Calu3 (cell line): ENCODE results near the gene PTAFR. TPM values are rescaled to one million over a fixed set of nuclear protein-coding genes. Genes with fewer than 3 reads are reported as not detected.

Experiments used
- BruUV-seq: library from RNA; stranded (reverse); fragments of 400-500 nt; replicated peaks from 2 replicates; lab custom pipeline; 2021; lab: Mats Ljungman, UMichigan
- CTCF ChIA-PET: fragments of 300-600 bp; sonication (Branson Sonifier 250); formaldehyde crosslinking; loops from one replicate; lab custom pipeline; 2022; ENCODE audit warnings: antibody characterized with exemption; lab: Charles Lee
- DNase-seq: peaks from one replicate; pipeline ENCODE4 v3.0.0; 2022
- H3K27ac Mint-ChIP-seq: one replicate; pipeline ENCODE4 v1.8.0; 2022; ENCODE audit warnings: mixed read lengths; ENCODE audit not compliant: unreplicated experiment
- H3K27me3 Mint-ChIP-seq: one replicate; pipeline ENCODE4 v1.8.0; 2022; ENCODE audit warnings: mixed read lengths; ENCODE audit not compliant: unreplicated experiment
- H3K36me3 Mint-ChIP-seq: one replicate; pipeline ENCODE4 v1.8.0; 2022; ENCODE audit warnings: mild to moderate bottlenecking, moderate library complexity, mixed read lengths; ENCODE audit not compliant: insufficient read depth, unreplicated experiment
- H3K4me1 Mint-ChIP-seq: one replicate; pipeline ENCODE4 v1.8.0; 2022; ENCODE audit warnings: mild to moderate bottlenecking, low read depth, mixed read lengths; ENCODE audit not compliant: unreplicated experiment
- H3K4me3 Mint-ChIP-seq: one replicate; pipeline ENCODE4 v1.8.0; 2022; ENCODE audit warnings: mild to moderate bottlenecking, low read depth, moderate library complexity, mixed read lengths; ENCODE audit not compliant: unreplicated experiment
- H3K9me3 Mint-ChIP-seq: one replicate; pipeline ENCODE4 v1.8.0; 2022; ENCODE audit warnings: low read depth, mixed read lengths; ENCODE audit not compliant: unreplicated experiment
- intact Hi-C: fragments of 100-400 bp; cut with micrococcal nuclease; formaldehyde crosslinking; loops from one replicate; pipeline ENCODE4 v1.10.0; 2022; ENCODE audit not compliant: unreplicated experiment
- total RNA-seq: library from RNA; stranded (reverse); gene quantifications from 2 replicates; pipeline ENCODE4 v1.2.3, GENCODE V29; 2022
- TF ChIP-seq, protein P1 (sequence below): fragments of 200-600 bp; IDR thresholded peaks from one replicate; pipeline ENCODE4 v1.8.0; 2022; ENCODE audit warnings: antibody characterized with exemption; ENCODE audit not compliant: unreplicated experiment

Gene PTAFR
- total RNA-seq, 1 experiment from 2014 or later: 2.5 TPM

GRCh38 chr1:28154078-28154594, 22.4 kb downstream of the PTAFR start:
- CTCF ChIA-PET: interaction anchor here (0.6 to 0.7 kb wide), 2 partner anchors 43 to 67 kb away, joined by 3 to 7 read pairs; no protein-coding TSS in a partner anchor

GRCh38 chr1:28150125-28150780, 26.2 kb downstream of the PTAFR start:
- TF ChIP-seq, protein P1, sequence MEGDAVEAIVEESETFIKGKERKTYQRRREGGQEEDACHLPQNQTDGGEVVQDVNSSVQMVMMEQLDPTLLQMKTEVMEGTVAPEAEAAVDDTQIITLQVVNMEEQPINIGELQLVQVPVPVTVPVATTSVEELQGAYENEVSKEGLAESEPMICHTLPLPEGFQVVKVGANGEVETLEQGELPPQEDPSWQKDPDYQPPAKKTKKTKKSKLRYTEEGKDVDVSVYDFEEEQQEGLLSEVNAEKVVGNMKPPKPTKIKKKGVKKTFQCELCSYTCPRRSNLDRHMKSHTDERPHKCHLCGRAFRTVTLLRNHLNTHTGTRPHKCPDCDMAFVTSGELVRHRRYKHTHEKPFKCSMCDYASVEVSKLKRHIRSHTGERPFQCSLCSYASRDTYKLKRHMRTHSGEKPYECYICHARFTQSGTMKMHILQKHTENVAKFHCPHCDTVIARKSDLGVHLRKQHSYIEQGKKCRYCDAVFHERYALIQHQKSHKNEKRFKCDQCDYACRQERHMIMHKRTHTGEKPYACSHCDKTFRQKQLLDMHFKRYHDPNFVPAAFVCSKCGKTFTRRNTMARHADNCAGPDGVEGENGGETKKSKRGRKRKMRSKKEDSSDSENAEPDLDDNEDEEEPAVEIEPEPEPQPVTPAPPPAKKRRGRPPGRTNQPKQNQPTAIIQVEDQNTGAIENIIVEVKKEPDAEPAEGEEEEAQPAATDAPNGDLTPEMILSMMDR: no peak
- Mint-ChIP-seq H3K27me3 (no peaks in the 10 kb centered on the region), H3K27ac (no peak overlapping the region), H3K36me3 (no peaks in the 10 kb centered on the region), H3K4me3 (no peak overlapping the region), H3K9me3 (peaks cover 3% of the 10 kb centered on the region), H3K4me1 (peaks cover 9% of the 10 kb centered on the region)
- intact Hi-C loops: no loop called here
- no peak for DNase-seq
- BruUV-seq: no TSS peak
- CTCF ChIA-PET: no interaction called here

More at GRCh38 chr1:28154078-28154594, 22.4 kb downstream of the PTAFR start:
- Mint-ChIP-seq H3K4me1 (peaks cover 9% of the 10 kb centered on the region), H3K9me3 (peaks cover 3% of the 10 kb centered on the region), H3K4me3 (no peak overlapping the region), H3K27ac (no peak overlapping the region), H3K27me3 (no peaks in the 10 kb centered on the region), H3K36me3 (no peaks in the 10 kb centered on the region)
- no peak for DNase-seq
- no TSS peak for BruUV-seq
- TF ChIP-seq, protein P1: no peak
- intact Hi-C loops: no loop called here

DNA sequence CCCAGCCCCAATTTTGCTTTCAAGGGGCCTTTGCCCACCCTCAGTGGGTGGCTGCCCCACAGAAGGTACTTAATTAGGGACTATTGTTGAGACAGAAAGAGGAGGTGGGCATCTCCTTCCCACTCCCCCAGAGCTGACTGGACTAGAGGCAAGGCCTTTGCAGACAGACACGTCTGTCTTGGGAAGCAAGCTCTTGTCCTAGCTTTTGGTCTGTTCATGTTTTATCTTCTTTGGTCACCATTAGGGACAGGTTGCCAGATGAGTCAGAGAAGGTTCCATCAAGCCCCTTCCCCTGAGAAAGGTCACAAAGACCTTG, 27.7 kb downstream of the PTAFR start:
- no peak overlapping the region for H3K4me3 Mint-ChIP-seq
- H3K36me3 Mint-ChIP-seq: no peaks in the 10 kb centered on the region
- no peak for DNase-seq
- no peaks in the 10 kb centered on the region for H3K27me3 Mint-ChIP-seq
- BruUV-seq: no TSS peak
- CTCF ChIA-PET: no interaction called here
- peaks cover 3% of the 10 kb centered on the region for H3K9me3 Mint-ChIP-seq
- H3K27ac Mint-ChIP-seq: no peak overlapping the region
- H3K4me1 Mint-ChIP-seq: peaks cover 9% of the 10 kb centered on the region
- intact Hi-C loops: no loop called here
- TF ChIP-seq, protein P1: no peak

- TF ChIP-seq, protein P1: no peak
- CTCF ChIA-PET: no interaction called here
- no TSS peak for BruUV-seq
These were observed 29.0 kb downstream of the PTAFR start for GRCh38 chr1:28147264-28148094.

More at GRCh38 chr1:28147264-28148094, 29.0 kb downstream of the PTAFR start:
- intact Hi-C loops: no loop called here
- Mint-ChIP-seq H3K4me3 (no peak overlapping the region), H3K9me3 (peaks cover 3% of the 10 kb centered on the region), H3K4me1 (no peaks in the 10 kb centered on the region), H3K27ac (no peak overlapping the region), H3K27me3 (no peaks in the 10 kb centered on the region), H3K36me3 (no peaks in the 10 kb centered on the region)
- DNase-seq: no peak
